CD4-positive, alpha-beta T cell treated with Interleukin-21 for 1 hour (primary cell): ENCODE measurements around the gene PRDX2.
A peak's percentile ranks its signal among the peaks of the same experiment; 100 is the strongest.
"Not testable (repeated sequence)": the region's sequence is repeated elsewhere in the genome, so short reads cannot be mapped to it uniquely, and the experiment has no call there.

Experiments used
- DNase-seq: peaks from one replicate; pipeline ENCODE4 v3.0.0-alpha.2; 2020

The PRDX2 gene

DNA sequence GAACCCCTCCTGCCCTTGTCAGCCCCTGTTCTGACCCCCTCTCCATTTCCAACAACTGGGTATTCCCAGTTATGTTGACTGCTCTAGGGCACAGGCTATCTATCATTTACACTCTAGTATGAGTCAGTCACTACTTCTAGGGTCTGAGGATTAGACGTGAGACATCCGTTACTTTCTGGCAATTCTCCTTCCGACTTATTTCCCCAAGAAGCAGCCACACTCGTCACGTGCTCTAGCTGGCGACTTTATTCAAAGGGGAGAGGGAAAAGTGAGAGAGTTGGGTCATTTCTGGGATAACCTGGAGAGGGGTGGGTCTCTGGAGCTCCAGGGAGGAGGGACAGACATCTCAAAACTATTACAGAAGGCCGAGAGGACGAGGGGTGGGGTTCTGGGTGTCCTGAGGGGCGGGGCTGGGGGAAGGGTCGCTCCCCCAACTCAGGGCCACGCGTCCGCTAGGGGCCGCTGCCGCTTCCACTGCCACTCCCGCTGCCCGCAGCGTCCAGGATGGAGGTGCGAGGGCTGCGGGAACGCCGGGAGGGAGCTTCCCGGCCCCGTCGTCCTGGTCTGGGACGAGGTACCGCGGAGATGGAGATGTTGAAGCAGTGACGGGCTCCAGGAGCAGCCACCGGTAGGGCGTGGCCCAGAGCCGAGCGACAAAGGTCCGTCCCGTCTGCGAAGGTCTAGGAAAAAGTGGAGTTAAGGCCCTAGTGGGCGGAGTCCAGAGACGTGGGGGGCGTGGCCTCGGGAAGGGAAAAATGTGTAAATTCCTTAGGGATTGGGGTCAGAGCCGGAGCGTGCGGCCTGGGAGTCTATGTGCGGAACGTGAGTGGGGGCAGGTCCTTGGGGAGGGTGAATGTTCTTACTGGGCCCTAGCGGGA lies 23.9 kb upstream of the PRDX2 start:
- DNase-seq: no peak

DNA sequence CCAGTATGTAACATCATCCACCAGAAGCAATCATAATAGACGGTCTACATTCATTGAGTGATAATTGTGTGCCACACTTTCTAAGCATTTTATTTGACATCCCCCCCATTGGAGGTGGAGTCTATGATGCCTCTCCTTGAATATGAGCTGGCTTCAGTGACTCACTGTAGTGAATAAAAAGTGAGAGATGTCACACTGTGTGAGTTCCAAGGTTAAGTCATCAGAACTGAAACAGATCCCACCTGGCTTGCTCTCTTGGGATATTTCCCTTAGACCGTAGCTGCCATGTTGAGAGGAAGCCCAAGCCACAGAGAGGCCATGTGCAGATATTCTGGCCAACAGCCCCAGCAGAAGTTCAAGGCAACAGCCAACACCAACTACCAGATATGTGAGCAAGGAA lies 20.2 kb upstream of the PRDX2 start:
- DNase-seq: no peak

DNA sequence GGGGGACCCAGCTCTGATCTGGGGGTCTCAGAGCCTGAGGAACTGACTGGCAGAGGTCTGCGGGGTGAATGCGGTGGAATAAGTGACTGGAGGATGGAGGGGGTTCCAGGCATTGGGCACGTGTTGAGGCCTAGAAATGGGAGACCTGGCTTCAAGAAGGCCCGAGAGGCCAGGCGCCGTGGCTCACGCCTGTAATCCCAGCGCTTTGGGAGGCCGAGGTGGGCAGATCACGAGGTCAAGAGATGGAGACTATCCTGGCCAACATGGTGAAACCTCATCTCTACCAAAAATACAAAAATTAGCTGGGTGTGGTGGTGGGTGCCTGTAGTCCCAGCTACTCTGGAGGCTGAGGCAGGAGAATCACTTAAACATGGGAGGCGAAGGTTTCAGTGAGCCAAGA lies 16.2 kb upstream of the PRDX2 start:
- DNase-seq: not testable (repeated sequence)

DNA sequence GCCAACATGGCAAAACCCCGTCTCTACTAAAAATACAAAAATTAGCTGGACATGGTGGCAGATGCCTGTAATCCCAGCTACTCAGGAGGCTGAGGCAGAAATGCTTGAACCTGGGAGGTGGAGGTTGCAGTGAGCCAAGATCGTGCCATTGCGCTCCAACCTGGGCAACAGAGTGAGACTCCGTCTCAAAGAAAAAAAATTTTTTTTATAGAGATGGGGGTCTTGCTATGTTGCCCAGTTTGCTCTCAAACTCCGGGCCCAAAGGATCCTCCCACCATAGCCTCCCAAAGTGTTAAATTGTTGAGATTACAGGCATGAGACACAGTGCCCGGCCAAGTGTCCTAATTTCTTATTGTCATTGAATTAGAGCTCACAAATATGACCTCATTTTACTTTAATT lies 15.6 kb upstream of the PRDX2 start:
- DNase-seq: not testable (repeated sequence)

DNA sequence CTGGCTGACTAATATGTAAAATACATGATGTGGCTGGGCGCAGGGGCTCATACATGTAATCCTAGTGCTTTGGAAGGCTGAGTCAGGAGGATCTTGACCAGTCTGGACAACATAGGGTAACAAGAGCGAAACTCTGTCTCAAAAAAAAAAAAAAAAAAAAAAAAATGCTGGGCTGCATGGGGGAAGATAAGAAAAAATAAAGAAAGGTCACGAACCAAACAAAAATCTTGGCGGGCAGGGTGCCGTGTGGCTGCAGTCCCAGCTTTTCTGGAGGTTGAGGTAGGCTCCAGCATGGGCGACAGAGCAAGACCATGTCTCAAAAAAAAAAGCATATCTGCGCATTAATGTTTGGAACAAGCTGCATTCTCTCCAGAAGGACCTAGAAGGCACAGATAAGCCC lies 13.5 kb upstream of the PRDX2 start:
- no peak for DNase-seq

DNA sequence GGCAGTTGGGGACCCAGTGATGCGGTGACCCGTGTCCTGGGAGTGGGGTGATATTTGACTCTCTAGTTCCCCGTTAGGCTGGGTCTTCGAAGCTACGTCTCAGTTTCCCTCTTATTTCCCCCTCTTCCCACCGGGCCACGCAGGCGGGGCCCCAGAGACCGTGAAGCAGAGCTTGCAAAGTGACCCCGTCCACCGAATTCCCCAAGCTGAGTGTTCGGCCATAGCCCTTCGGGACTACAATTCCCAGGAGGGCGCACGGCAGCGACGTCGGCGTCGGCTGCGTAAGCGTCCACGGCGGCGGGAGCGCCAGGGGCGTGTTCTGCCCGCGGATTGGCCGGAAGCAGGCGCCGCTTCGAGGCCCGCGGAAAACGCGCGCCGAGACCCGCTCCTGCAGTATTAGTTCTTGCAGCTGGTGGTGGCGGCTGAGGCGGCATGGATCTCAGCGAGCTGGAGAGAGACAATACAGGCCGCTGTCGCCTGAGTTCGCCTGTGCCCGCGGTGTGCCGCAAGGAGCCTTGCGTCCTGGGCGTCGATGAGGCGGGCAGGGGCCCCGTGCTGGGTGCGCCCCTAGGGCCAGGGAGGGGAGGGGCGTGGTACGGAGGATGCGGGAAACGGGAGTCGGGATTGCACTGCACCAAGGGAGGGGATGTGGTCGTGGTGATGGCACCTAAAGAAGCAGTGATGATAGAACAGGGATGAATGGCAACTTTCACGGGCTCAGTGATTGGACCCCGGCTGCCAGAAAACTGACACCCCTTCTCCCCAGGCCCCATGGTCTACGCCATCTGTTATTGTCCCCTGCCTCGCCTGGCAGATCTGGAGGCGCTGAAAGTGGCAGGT lies 4.9 kb upstream of the PRDX2 start, which contains the start of gene RNASEH2A:
TSS of gene RNASEH2A (plus strand) at position 343 of the 840 bp plus-strand sequence. CDS start at position 433, 90 bp downstream.
- peak; percentile 88 for DNase-seq

DNA sequence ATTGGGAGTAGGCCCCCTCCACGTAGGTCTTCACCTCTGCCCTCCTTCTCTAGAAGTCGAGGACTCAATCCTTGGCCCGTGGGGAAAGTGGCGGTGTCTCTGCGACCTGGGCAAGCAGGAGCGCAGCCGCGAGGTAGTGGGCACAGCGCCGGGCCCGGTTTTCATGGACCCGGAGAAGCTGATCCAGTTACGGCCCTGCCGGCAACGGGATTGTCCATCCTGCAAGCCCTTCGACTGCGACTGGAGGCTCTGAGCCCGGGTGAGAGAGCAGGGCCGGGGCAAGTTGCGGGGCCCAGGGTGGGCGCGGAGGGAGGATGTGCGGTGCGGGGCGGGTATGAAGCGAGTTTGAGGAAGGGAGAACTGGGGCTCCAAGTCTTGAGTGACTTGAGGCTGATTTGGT lies 2.5 kb upstream of the PRDX2 start:
- DNase-seq: no peak

DNA sequence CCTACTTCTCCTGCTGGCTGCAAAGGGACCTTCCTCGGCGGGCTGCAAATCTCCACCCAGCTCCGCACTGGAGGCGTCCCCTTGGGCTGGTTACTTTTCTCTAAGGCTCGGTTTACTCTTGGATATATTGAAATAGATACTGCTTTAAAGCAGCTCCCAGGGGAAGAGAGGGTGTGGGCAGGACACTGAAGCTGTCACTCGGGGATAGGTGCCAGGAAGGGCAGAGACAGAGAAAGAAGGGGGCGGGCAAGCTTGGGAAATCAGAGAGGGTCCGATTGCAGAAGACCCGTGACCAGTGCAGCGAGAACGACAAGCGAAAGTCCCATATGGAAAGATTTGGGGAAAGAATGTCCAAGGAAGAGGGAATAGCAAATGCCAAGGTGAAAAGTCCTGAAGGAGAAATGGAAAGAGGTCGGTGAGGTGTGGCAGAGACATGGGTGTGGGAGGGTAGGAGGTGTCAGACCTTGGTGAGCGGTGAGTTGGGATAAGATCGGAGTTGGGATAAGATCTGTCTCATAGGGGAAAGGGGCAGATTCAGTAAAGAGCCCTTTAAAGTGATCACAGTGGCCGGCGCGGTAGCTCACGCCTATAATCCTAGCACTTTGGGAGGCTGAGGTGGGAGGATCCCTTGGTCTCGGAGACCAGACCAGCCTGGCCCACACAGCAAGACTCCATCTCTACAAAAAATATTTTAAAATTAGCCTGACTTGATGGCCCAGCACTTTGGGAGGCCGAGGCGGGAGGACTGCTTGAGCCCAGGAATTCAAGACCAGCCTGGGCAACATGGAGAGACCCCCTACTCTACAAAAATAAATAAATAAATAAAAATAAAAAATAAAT lies 887 bp upstream of the PRDX2 start:
- no peak for DNase-seq

DNA sequence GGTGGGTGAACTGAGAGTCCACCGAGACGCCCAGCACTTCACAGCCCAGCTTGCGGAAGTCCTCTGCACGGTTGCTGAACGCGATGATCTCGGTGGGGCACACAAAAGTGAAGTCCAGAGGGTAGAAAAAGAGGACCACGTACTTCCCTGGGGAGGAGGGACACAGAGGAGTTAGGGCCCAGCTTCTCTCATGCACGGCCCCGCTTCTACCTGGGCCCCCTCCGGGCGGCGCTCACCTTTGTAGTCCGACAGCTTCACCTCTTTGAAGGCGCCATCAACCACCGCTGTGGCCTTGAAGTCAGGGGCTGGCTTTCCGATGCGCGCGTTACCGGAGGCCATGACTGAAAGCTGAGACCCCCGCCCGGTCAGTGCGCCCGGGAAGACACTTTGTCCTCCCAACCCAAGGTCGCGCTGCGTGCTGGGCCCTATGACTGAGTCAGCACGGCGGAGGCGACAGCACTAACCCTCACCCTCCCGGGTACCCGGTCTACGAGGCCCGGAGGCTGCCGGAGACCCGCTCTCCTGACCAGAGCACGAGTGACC lies 606 bp downstream of the PRDX2 start:
- no peak for DNase-seq

DNA sequence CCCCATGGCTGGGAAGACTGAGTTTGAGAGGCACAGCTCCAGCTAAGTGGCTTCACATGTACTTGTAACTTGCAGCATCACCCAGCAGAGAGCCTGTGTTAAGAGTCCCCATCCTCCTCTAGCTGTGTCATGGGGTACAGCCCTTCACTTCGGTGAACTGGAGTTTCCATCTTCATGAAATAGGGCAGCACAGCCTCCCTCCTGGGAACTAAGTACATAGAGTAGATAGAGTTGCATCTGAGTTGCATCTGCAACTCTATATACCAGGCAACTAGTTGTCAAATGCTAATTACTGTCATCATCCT lies 1.2 kb downstream of the PRDX2 start:
- DNase-seq: no peak

DNA sequence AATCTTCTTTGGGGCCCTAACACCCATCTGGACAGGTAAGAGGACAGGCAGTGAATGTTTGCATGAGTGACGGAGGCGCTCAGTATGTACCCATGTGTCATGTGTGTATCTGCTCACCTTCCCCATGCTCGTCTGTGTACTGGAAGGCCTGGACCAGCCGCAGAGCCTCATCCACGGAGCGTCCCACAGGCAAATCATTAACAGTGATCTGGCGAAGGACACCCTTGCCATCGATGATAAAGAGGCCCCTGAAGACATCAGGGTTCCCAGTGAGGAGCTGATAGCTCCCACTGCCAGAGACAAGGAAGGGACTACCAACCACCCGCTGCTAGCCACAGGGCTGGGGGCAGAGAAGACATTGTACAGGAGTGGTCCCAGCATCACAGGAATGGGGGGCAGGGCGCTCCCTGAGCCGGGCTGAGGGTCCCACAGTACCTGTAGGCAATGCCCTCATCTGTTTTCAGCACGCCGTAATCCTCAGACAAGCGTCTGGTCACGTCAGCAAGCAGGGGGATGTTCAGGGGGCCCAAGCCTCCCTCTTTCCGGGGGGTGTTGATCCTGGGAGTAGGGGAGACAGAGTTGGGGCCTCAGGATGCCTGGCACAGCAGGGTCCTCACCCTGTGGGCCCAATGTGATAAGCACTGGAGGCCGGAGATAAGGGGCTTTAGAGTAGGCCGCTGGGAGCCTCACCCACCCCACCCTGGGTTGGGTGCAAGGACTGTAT lies 1.7 kb downstream of the PRDX2 start:
- no peak for DNase-seq

DNA sequence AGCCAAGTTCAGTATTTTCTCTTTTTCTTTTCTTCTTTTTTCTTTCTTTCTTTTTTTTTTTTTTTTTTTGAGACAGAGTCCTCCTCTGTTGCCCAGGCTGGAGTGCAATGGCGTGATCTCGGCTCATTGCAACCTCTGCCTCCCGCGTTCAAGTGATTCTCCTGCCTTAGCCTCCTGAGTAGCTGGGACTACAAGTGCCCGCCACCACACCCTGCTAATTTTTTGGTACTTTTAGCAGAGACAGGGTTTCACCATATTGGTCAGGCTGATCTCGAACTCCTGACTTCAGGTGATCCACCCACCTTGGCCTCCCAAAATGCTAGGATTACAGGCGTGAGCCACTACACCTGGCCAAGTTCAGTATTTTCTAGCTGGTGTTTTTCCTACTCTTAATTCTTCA lies 4.0 kb downstream of the PRDX2 start:
- not testable (repeated sequence) for DNase-seq

DNA sequence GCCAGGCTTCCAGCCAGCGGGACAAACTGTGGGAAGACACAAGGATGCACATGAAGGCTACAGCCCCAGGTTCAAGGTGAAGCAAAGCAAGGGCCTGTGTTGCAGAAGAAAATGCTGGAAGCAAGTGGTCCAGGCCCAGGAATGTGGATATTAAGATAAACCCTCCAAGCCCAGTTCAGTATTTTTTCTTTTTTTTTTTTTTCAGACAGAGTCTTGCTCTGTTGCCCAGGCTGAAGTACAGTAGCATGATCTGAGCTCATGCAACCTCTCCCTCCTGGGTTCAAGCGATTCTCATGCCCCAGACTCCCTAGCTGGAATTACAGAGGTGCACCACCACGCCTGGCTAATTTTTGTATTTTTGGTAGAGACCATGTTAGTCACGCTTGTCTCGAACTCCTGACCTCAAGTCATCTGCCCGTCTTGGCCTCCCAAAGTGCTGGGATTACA lies 4.4 kb downstream of the PRDX2 start:
- DNase-seq: no peak

DNA sequence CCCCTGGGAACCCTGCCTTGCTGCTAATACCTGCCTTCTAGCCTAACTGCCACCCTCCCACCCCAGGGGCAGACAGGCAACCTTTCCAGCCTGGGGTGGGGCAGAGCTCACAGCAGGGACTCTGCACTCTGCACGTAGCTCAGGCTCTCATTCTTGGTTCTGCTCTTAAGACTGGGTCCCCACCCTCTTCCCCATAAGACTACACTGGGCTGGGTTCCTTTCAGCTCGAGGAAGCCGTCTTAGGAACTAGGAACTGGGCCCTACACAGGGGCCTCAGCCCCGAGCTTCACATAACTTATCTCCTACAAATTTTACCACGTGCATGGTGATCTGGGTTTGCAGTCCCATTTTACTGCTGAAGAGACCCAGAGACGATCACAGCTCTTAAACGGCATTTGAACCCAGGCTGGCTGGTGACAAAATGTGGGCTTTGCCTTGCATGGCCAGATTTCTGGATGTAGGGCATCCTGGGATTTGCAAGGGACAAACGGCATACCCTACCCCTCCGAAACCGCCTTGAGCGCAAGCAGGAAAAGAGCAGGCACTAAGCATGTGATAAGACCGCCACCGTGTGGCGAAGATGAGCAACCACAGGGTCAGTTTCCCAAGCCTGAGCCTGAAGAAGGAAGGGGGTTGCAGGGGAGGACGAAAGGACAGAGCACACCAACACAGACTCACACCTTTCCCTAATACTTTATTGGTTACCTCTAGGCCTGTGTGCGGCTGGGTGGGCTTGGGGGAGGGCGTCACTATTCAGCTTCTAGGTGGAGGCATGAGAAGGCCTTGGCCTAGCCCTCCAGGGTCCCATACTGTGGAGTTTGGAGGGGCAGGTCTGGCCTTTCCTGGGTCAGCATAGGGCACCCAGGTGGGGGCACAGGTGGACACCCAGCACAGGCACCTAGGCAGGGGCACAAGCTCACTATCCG lies 5.2 kb downstream of the PRDX2 start:
- DNase-seq: peak; percentile 84

DNA sequence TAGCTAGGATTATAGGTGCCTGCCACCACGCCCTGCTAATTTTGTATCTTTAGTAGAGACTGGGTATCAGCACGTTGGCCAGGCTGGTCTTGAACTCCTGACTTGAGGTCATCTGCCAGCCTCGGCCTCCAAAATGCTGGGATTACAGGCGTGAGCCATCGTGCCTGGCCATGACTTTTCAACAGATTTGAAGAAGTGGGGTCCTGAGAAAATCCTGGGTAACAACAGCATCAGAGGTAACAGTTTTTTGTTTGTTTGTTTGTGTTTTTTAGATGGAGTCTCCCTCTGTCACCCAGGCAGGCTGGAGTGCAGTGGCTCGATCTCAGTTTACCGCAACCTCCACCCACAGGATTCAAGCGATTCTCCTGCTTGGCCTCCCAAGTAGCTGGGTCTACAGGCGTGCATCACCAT lies 6.6 kb downstream of the PRDX2 start:
- DNase-seq: peak; percentile 53

DNA sequence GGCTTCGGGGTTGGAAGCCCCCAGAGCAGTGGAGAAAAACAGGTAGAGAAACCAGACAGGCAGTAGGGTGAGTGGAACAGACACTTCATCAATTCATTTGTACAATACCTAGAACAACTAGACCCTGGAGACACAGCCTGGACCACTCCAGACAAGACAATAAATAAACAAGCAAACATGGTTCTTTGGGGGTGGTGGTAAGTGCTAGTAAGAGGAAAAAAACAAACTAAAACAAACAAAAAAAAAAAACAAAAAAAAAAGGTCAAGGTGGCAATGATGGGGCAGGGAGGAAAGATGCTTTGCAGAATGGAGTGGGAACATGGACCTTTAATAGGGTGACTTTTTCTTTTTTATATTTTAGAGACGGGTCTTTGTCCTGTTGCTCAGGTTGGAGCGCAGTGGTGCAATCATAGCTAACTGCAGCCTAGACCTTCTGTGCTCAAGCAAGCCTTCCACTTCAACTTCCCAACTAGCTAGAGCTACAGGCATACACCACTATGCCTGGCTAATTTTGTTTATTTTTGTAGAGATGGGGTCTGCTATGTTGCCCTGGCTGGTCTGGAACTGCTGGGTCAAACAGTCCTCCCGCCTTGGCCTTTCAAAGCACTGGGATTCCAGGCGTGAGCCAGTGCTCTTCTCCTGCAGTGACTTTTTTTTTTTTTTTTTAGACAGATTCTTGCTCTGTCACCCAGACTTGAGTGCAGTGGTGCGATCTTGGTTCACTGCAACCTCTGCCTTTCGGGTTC lies 7.2 kb downstream of the PRDX2 start:
- peak; percentile 65 for DNase-seq

DNA sequence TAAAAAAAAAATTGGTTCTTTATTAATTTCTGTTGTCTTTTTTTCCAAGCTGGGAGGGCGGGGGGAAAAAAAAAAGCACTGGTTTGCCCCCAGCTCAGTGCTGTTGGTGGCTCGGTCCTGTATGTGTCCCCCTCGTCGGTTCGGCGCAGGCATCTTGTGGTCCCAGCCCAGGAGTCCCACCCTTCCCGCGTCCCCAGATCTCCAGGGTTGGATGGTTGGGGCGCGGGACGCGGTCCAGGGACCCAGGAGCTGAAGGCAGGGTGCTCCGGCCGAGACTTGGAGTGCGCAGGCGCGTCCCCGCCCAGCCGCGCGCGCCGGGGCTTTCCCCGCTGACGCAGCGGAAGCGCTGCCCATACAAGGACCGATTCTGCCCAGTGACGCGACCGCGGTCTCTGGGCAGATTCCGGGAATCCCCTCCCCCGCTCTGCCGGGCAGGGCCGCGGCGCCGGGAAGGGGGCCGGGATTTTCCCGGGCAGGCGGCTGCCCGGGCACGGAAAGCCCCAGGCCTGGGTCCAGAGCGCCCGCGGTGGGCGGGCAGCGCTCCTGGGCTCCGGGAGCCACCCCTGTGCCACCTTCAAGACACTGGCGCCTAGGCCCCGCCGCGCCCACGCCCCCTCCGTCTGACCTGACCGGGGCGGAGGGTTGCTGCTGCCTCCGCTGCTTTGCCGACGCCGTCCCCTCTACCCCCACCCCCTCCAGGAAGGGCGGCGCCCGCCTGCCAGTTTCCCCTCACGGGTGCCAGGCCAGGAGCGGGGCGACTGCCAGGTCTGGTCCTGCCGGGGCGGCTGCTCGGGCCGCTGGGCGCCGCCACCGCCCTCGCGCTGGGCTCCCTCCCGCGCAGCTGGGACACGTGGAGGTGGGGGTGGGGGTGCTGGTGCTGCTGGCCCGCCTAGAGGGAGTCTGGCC lies 8.1 kb downstream of the PRDX2 start:
- DNase-seq: peak; percentile 97

DNA sequence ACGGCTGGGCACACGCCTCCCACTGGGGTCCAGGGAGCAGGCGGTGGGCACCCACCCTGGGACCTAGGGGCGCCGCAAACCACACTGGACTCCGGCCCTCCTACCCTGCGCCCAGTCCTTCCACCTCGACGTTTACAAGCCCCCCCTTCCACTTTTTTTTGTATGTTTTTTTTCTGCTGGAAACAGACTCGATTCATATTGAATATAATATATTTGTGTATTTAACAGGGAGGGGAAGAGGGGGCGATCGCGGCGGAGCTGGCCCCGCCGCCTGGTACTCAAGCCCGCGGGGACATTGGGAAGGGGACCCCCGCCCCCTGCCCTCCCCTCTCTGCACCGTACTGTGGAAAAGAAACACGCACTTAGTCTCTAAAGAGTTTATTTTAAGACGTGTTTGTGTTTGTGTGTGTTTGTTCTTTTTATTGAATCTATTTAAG lies 8.7 kb downstream of the PRDX2 start:
- no peak for DNase-seq
